OCI-LY1 (cell line): ENCODE results near the gene LMO1.

Experiments
- CTCF ChIP-seq: fragments of 200-600 bp; sonication (generic), shearing (Covaris generic); IDR thresholded peaks from 2 replicates; pipeline ENCODE4 v1.5.1; 2017; ENCODE audit warnings: mild to moderate bottlenecking, antibody characterized with exemption, low read length, moderate library complexity, mixed read lengths
- EZH2 ChIP-seq: fragments of 200-600 bp; sonication (generic), shearing (Covaris generic); IDR thresholded peaks from 2 replicates; pipeline ENCODE4 v1.8.0; 2017; ENCODE audit warnings: borderline replicate concordance, mixed run types, mild to moderate bottlenecking, antibody characterized with exemption, low read length, moderate library complexity, mixed read lengths

GRCh38 chr11:8204025-8204424, 59.7 kb downstream of the LMO1 start:
- TF ChIP-seq EZH2 (no peak), CTCF (no peak)
